GM12892 (cell line): ENCODE measurements around the gene DIPK1C.

ENCODE experiments used
- DNase-seq: peaks from one replicate; pipeline ENCODE4 v3.0.0; 2011; ENCODE audit not compliant: insufficient read length
- FAIRE-seq: peaks from 2 replicates; lab custom pipeline; 2011; peaks lifted over from hg19 to GRCh38; lab: Jason Lieb, UNC
- POLR2A ChIP-seq: IDR thresholded peaks from 2 replicates; pipeline ENCODE4 v1.6.1; 2011; ENCODE audit warnings: low read depth, low read length, control low read depth
- POLR2AphosphoS5 ChIP-seq: IDR thresholded peaks from 2 replicates; pipeline ENCODE4 v1.6.1; 2011; ENCODE audit warnings: low read depth, low read length, control low read depth
- TAF1 ChIP-seq: IDR thresholded peaks from 2 replicates; pipeline ENCODE4 v1.6.1; 2011; ENCODE audit warnings: low read depth, mild to moderate bottlenecking, control low read depth, low read length, borderline replicate concordance

Gene DIPK1C

GRCh38 chr18:74480149-74480651 is 23.1 kb upstream of the DIPK1C start:
- DNase-seq: no peak
- TF ChIP-seq POLR2AphosphoS5 (no peak), POLR2A (no peak), TAF1 (no peak)
- FAIRE-seq: no peak

- TF ChIP-seq POLR2A: no peak
- no peak for TF ChIP-seq POLR2AphosphoS5
- no peak for TF ChIP-seq TAF1
- FAIRE-seq: no peak
- no peak for DNase-seq
These were observed 22.5 kb upstream of the DIPK1C start for GRCh38 chr18:74479486-74480148.

GRCh38 chr18:74478880-74479279 is 21.8 kb upstream of the DIPK1C start:
- FAIRE-seq: no peak
- DNase-seq: no peak
- TF ChIP-seq TAF1 (no peak), POLR2AphosphoS5 (no peak), POLR2A (no peak)

GRCh38 chr18:74478316-74478715 is 21.2 kb upstream of the DIPK1C start:
- no peak for DNase-seq
- no peak for FAIRE-seq
- TF ChIP-seq POLR2A (no peak), POLR2AphosphoS5 (no peak), TAF1 (no peak)

- TF ChIP-seq POLR2AphosphoS5: no peak
- TF ChIP-seq POLR2A: no peak
- TF ChIP-seq TAF1: no peak
- FAIRE-seq (no peak), DNase-seq (no peak)
These were observed 20.7 kb upstream of the DIPK1C start for GRCh38 chr18:74477771-74478170.

- no peak for DNase-seq
- no peak for FAIRE-seq
These were observed 19.0 kb upstream of the DIPK1C start for GRCh38 chr18:74476140-74476539.

GRCh38 chr18:74473976-74474640 is 17.0 kb upstream of the DIPK1C start:
- no peak for FAIRE-seq

More at GRCh38 chr18:74476140-74476539, 19.0 kb upstream of the DIPK1C start:
- TF ChIP-seq POLR2A (no peak), POLR2AphosphoS5 (no peak), TAF1 (no peak)

GRCh38 chr18:74472312-74472711 is 15.2 kb upstream of the DIPK1C start:
- TF ChIP-seq POLR2A (no peak), POLR2AphosphoS5 (no peak), TAF1 (no peak)
- FAIRE-seq (no peak), DNase-seq (no peak)

More at GRCh38 chr18:74473976-74474640, 17.0 kb upstream of the DIPK1C start:
- DNase-seq: no peak
- no peak for TF ChIP-seq POLR2A
- no peak for TF ChIP-seq TAF1
- no peak for TF ChIP-seq POLR2AphosphoS5

GRCh38 chr18:74468547-74469061 is 11.5 kb upstream of the DIPK1C start:
- TF ChIP-seq POLR2AphosphoS5: no peak
- TF ChIP-seq TAF1: no peak
- TF ChIP-seq POLR2A: no peak
- FAIRE-seq (no peak), DNase-seq (no peak)

- no peak for FAIRE-seq
These were observed 8.7 kb upstream of the DIPK1C start for GRCh38 chr18:74465775-74466174.

GRCh38 chr18:74463983-74464382 is 6.9 kb upstream of the DIPK1C start:
- TF ChIP-seq POLR2A: no peak
- TF ChIP-seq POLR2AphosphoS5: no peak
- TF ChIP-seq TAF1: no peak
- DNase-seq (no peak), FAIRE-seq (no peak)

More at GRCh38 chr18:74465775-74466174, 8.7 kb upstream of the DIPK1C start:
- TF ChIP-seq POLR2AphosphoS5 (no peak), POLR2A (no peak)
- DNase-seq: no peak

- DNase-seq: no peak
- TF ChIP-seq POLR2A: no peak
- no peak for TF ChIP-seq POLR2AphosphoS5
- TF ChIP-seq TAF1: no peak
- FAIRE-seq: no peak
These were observed 6.1 kb upstream of the DIPK1C start for GRCh38 chr18:74463254-74463653.
